Limb (tissue), 2 donors: ENCODE results near the gene MVK.

Experiments
- DNase-seq, 2 donors: peaks; one replicate each; pipeline ENCODE4 v3.0.0-alpha.2; 2016; ENCODE audit errors: extremely low spot score in 2 of 2

Gene MVK

GRCh38 chr12:109626378-109627115 lies 53.0 kb downstream of the MVK start:
- DNase-seq, result no peak

- DNase-seq, result no peak
Observed at GRCh38 chr12:109627633-109628032, 54.0 kb downstream of the MVK start.

DNA sequence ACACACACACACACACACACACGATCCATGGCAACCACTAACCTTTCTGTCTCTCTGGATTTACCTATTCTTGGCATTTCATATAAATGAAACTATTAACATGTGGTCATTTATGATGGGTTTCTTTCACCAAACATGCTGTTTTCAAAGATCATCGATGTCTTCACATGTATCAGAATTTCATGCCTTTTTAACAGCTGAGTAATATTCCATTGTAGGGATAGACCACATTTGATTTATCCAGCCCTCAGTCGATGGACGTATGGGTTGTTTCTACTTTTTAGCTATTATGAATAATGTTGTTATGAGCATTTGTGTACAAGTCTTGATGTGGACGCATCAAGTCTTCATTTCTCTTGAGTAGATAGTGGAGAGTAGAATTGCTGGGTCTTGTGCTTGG lies 56.5 kb downstream of the MVK start:
- no peak for DNase-seq

GRCh38 chr12:109630815-109631214 lies 57.2 kb downstream of the MVK start:
- no peak for DNase-seq

GRCh38 chr12:109631302-109631701 lies 57.7 kb downstream of the MVK start:
- no peak for DNase-seq

- no peak for DNase-seq
Observed at GRCh38 chr12:109631751-109632150, 58.2 kb downstream of the MVK start.

GRCh38 chr12:109632342-109632741 lies 58.7 kb downstream of the MVK start:
- DNase-seq, result no peak

- DNase-seq, result no peak
Observed at GRCh38 chr12:109635717-109636116, 62.1 kb downstream of the MVK start.

GRCh38 chr12:109637348-109637747 lies 63.8 kb downstream of the MVK start:
- no peak for DNase-seq

GRCh38 chr12:109637996-109638395 lies 64.4 kb downstream of the MVK start:
- no peak for DNase-seq

DNA sequence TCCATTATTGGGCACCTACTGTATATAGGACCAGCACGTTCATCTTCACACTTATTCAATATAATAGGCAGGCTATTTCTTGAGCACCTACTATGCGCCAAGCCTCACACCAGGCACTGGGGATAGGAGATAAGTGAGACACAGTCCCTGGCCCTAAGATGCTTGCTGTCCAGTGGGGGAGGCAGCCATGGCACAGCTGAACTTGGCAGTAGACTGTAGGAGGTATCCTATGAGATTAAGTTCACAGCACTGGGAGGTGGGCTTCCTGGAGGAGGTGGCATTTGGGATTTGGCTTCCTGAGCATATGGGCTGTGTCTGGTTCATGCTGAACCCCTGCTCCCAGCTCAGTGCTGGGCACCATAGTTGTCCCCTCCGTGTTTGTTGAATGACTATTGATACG lies 65.1 kb downstream of the MVK start:
- no peak for DNase-seq

DNA sequence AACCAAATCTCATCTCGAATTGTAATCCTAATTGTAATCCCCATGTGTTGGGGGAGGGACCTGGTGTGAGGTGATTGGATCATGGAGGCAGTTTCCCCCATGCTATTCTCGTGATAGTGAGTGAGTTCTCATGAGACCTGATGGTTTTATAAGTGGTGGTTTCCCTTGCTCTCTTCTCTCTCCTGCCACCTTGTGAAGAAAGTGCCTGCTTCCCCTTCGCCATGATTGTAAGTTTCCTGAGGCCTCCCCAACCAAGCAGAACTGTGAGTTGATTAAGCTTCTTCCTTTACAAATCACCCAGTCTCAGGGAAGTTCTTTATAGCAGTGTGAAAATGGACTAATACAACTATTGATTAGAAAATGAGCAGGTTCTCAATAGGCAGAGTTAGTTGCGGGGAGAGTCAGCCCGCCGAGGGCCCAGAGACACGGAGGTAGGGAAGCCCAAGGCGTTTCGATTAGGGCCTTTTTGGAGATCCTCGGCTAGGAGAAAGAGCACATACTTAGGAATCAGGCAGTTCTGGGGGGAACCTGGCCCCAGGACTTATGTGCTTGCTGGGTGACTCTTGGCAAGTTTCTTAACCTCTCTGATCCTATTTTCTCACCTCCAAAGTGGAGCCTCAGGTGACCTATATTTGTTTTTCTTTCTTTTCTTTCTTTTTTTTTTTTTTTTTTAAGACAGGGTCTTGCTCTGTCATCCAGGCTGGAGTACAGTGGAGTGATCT lies 65.7 kb downstream of the MVK start:
- DNase-seq, result no peak

DNA sequence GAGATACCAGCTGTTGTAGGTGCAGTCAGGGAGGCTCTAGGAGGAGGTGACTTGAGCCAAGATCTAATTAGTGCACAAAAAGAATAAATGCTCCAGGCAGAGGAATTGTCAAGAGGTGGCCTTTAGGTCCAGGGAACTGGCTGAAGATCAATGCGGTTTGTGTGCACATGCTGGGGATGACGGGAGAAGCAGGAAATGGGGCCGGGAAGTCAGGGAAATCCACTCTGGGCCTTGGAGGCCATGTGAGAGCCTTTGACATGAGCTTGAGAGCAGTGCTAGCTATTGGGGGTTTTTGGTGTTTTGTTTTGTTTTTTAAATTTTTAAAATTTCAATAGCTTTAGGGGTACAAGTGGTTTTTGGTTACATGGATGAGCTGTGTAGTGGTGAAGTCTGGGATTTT lies 67.4 kb downstream of the MVK start:
- no peak for DNase-seq

DNA sequence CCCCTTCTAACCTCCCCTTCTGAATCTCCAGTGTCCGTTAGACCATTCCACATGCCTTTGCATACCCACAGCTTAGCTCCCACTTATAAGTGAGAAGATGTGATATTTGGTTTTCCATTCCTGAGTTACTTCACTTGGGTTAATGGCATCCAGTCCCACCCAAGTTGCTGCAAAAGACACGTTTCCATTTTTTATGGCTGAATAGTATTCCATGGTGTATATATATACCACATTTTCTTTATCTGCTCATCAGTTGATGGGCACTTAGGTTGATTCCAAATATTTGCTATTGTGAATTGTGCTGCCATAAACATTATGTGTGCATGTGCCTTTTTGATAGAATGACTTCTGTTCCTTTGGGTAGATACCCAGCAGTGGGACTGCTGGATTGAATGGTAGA lies 67.8 kb downstream of the MVK start:
- DNase-seq, result no peak

DNA sequence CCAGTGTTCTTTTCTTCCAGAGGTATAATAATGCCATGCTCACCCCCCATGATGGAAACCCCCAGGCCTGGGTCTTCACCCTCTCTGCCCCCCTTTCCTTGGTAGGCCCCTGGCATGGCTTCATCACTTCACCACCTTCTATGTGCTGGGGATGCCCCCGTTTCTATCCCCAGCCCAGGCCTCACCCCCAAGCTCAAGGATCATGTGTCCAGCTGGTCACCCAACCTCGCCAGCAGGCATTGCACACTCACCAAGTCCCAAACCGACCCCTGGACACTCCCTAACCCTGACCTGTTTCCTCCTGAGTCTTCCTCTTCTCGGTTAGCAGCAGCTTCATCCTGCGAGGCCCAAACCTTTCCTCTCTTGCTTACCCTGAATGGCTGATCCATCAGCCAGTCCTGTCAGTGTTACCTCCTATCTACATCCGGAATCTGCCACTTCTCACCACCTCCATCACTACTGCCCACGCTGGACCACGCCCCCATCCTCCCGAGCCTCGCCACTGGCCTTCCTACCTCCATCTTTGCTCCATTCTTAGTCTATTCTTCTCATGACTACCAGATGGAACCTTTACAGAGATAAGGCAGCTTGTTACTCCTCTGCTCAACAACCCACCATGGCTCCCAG lies 69.0 kb downstream of the MVK start:
- DNase-seq, result no peak

- no peak for DNase-seq
Observed at GRCh38 chr12:109645194-109645593, 71.6 kb downstream of the MVK start.

DNA sequence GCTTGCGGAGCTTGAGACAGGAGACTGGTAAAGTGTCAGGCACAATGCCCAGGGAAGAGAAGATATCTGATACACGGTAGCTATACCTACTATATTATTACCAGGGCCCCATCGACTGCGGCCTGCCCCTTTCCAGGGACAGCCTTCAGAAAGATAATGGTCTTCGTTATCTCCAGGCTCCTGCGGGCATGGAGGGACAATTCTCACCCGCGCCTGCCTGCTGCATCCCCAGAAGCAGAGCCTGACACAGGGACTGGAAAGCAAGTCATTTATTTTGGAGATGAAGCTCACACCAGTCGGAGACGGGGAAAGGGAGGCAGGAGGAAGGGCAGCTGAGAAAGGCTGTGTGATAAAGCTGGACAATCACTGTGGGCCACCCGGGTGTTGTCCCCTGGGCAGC lies 72.1 kb downstream of the MVK start:
- DNase-seq, result no peak
